ENCODE measurements around the gene RNPEPL1.
"Not testable (repeated sequence)": the region's sequence is repeated elsewhere in the genome, so short reads cannot be mapped to it uniquely, and the experiment has no call there.

The RNPEPL1 gene

GRCh38 chr2:240567872-240568677, at the start of gene RNPEPL1:
Gene RNPEPL1, plus strand, starts transcription at chr2:240568484. Its CDS starts 103 bp downstream, at chr2:240568587.
- Histone ChIP-seq H3K36me3 (ENCODE audit: control insufficient read depth in 5 of 5, insufficient read depth in 5 of 5, low read length in 5 of 5) (peaks cover 0 to 17% (median 10%) of the 10 kb centered on the region in 5 donors), H3K27me3 (ENCODE audit: control insufficient read depth in 5 of 5, insufficient read depth in 4 of 5, low read length in 5 of 5) (no peaks in the 10 kb centered on the region), H3K9me3 (ENCODE audit: control insufficient read depth in 5 of 5, low read length in 5 of 5) (no peaks in the 10 kb centered on the region), H3K27ac (ENCODE audit: low read depth, low read length) (peak within 1 kb of the TSS; percentile 76), H3K9ac (ENCODE audit: low read length in 5 of 5) (peak within 1 kb of the TSS; percentile 63 to 85 (median 77)), H3K4me1 (ENCODE audit: control insufficient read depth in 5 of 5, insufficient read depth in 5 of 5, low read length in 5 of 5) (peaks cover 8 to 59% (median 57%) of the 10 kb centered on the region in 5 donors), H3K4me3 (ENCODE audit: low read depth in 1 of 5, low read length in 5 of 5) (peak within 1 kb of the TSS; percentile 77 to 81 (median 80))

GRCh38 chr2:240518981-240519380, 49.3 kb upstream of the RNPEPL1 start:
- no peak overlapping the region for H3K27ac ChIP-seq (ENCODE audit: low read depth, low read length)
- peaks cover 6 to 12% (median 8%) of the 10 kb centered on the region in 5 donors for H3K27me3 ChIP-seq (ENCODE audit: control insufficient read depth in 5 of 5, insufficient read depth in 4 of 5, low read length in 5 of 5)
- peaks cover 0 to 18% (median 15%) of the 10 kb centered on the region in 5 donors for H3K36me3 ChIP-seq (ENCODE audit: control insufficient read depth in 5 of 5, insufficient read depth in 5 of 5, low read length in 5 of 5)
- H3K9me3 ChIP-seq (ENCODE audit: control insufficient read depth in 5 of 5, low read length in 5 of 5) = no peaks in the 10 kb centered on the region
- H3K9ac ChIP-seq (ENCODE audit: low read length in 5 of 5) = peak overlapping the region in 1 of 5 donors; percentile 30
- no peak overlapping the region for H3K4me3 ChIP-seq (ENCODE audit: low read depth in 1 of 5, low read length in 5 of 5)
- peaks cover 0 to 17% (median 17%) of the 10 kb centered on the region in 5 donors for H3K4me1 ChIP-seq (ENCODE audit: control insufficient read depth in 5 of 5, insufficient read depth in 5 of 5, low read length in 5 of 5)

- Histone ChIP-seq H3K27me3 (ENCODE audit: control insufficient read depth in 5 of 5, insufficient read depth in 4 of 5, low read length in 5 of 5) (peaks cover 6 to 12% (median 8%) of the 10 kb centered on the region in 5 donors), H3K27ac (ENCODE audit: low read depth, low read length) (no peak overlapping the region), H3K9ac (ENCODE audit: low read length in 5 of 5) (peak overlapping the region in 2 of 5 donors; percentile 7 to 30), H3K4me1 (ENCODE audit: control insufficient read depth in 5 of 5, insufficient read depth in 5 of 5, low read length in 5 of 5) (peaks cover 0 to 16% (median 14%) of the 10 kb centered on the region in 5 donors), H3K4me3 (ENCODE audit: low read depth in 1 of 5, low read length in 5 of 5) (peak overlapping the region in 2 of 5 donors; percentile 34 to 46), H3K9me3 (ENCODE audit: control insufficient read depth in 5 of 5, low read length in 5 of 5) (no peaks in the 10 kb centered on the region), H3K36me3 (ENCODE audit: control insufficient read depth in 5 of 5, insufficient read depth in 5 of 5, low read length in 5 of 5) (peaks cover 0 to 20% (median 18%) of the 10 kb centered on the region in 5 donors)
Observed at GRCh38 chr2:240519396-240520129, 48.7 kb upstream of the RNPEPL1 start.

- no peak overlapping the region for H3K9ac ChIP-seq (ENCODE audit: low read length in 5 of 5)
- peaks cover 0 to 16% (median 14%) of the 10 kb centered on the region in 5 donors for H3K4me1 ChIP-seq (ENCODE audit: control insufficient read depth in 5 of 5, insufficient read depth in 5 of 5, low read length in 5 of 5)
- H3K27me3 ChIP-seq (ENCODE audit: control insufficient read depth in 5 of 5, insufficient read depth in 4 of 5, low read length in 5 of 5) = peaks cover 6 to 12% (median 8%) of the 10 kb centered on the region in 5 donors
- H3K27ac ChIP-seq (ENCODE audit: low read depth, low read length) = no peak overlapping the region
- H3K4me3 ChIP-seq (ENCODE audit: low read depth in 1 of 5, low read length in 5 of 5) = no peak overlapping the region
- H3K9me3 ChIP-seq (ENCODE audit: control insufficient read depth in 5 of 5, low read length in 5 of 5) = peaks cover 0 to 6% (median 4%) of the 10 kb centered on the region in 5 donors
- H3K36me3 ChIP-seq (ENCODE audit: control insufficient read depth in 5 of 5, insufficient read depth in 5 of 5, low read length in 5 of 5) = peaks cover 0 to 26% (median 22%) of the 10 kb centered on the region in 5 donors
Observed at GRCh38 chr2:240520130-240520973, 47.9 kb upstream of the RNPEPL1 start.

- peaks cover 0 to 6% (median 4%) of the 10 kb centered on the region in 5 donors for H3K9me3 ChIP-seq (ENCODE audit: control insufficient read depth in 5 of 5, low read length in 5 of 5)
Observed at GRCh38 chr2:240520974-240521350, 47.3 kb upstream of the RNPEPL1 start.

GRCh38 chr2:240521885-240522284, 46.4 kb upstream of the RNPEPL1 start:
- H3K9me3 ChIP-seq (ENCODE audit: control insufficient read depth in 5 of 5, low read length in 5 of 5); H3K9ac ChIP-seq (ENCODE audit: low read length in 5 of 5); H3K27ac ChIP-seq (ENCODE audit: low read depth, low read length); H3K4me3 ChIP-seq (ENCODE audit: low read depth in 1 of 5, low read length in 5 of 5): not testable (repeated sequence)
- Histone ChIP-seq H3K36me3 (ENCODE audit: control insufficient read depth in 5 of 5, insufficient read depth in 5 of 5, low read length in 5 of 5) (peaks cover 0 to 36% (median 29%) of the 10 kb centered on the region in 5 donors), H3K27me3 (ENCODE audit: control insufficient read depth in 5 of 5, insufficient read depth in 4 of 5, low read length in 5 of 5) (peaks cover 6 to 12% (median 8%) of the 10 kb centered on the region in 5 donors), H3K4me1 (ENCODE audit: control insufficient read depth in 5 of 5, insufficient read depth in 5 of 5, low read length in 5 of 5) (peaks cover 0 to 16% (median 14%) of the 10 kb centered on the region in 5 donors)

More at GRCh38 chr2:240520974-240521350, 47.3 kb upstream of the RNPEPL1 start:
- H3K27me3 ChIP-seq (ENCODE audit: control insufficient read depth in 5 of 5, insufficient read depth in 4 of 5, low read length in 5 of 5) = peaks cover 6 to 12% (median 8%) of the 10 kb centered on the region in 5 donors
- H3K9ac ChIP-seq (ENCODE audit: low read length in 5 of 5) = no peak overlapping the region
- no peak overlapping the region for H3K27ac ChIP-seq (ENCODE audit: low read depth, low read length)
- H3K36me3 ChIP-seq (ENCODE audit: control insufficient read depth in 5 of 5, insufficient read depth in 5 of 5, low read length in 5 of 5) = peaks cover 0 to 31% (median 28%) of the 10 kb centered on the region in 5 donors
- H3K4me3 ChIP-seq (ENCODE audit: low read depth in 1 of 5, low read length in 5 of 5) = no peak overlapping the region
- H3K4me1 ChIP-seq (ENCODE audit: control insufficient read depth in 5 of 5, insufficient read depth in 5 of 5, low read length in 5 of 5) = peaks cover 0 to 16% (median 14%) of the 10 kb centered on the region in 5 donors

- H3K27me3 ChIP-seq (ENCODE audit: control insufficient read depth in 5 of 5, insufficient read depth in 4 of 5, low read length in 5 of 5) = peaks cover 6 to 12% (median 8%) of the 10 kb centered on the region in 5 donors
- H3K9ac ChIP-seq (ENCODE audit: low read length in 5 of 5) = no peak overlapping the region
- H3K36me3 ChIP-seq (ENCODE audit: control insufficient read depth in 5 of 5, insufficient read depth in 5 of 5, low read length in 5 of 5) = peaks cover 0 to 36% (median 29%) of the 10 kb centered on the region in 5 donors
- peaks cover 0 to 16% (median 14%) of the 10 kb centered on the region in 5 donors for H3K4me1 ChIP-seq (ENCODE audit: control insufficient read depth in 5 of 5, insufficient read depth in 5 of 5, low read length in 5 of 5)
- no peak overlapping the region for H3K27ac ChIP-seq (ENCODE audit: low read depth, low read length)
- H3K4me3 ChIP-seq (ENCODE audit: low read depth in 1 of 5, low read length in 5 of 5) = no peak overlapping the region
- H3K9me3 ChIP-seq (ENCODE audit: control insufficient read depth in 5 of 5, low read length in 5 of 5) = peaks cover 0 to 6% (median 4%) of the 10 kb centered on the region in 5 donors
Observed at GRCh38 chr2:240522406-240522805, 45.9 kb upstream of the RNPEPL1 start.

- Histone ChIP-seq H3K9ac (ENCODE audit: low read length in 5 of 5) (no peak overlapping the region), H3K27ac (ENCODE audit: low read depth, low read length) (no peak overlapping the region), H3K27me3 (ENCODE audit: control insufficient read depth in 5 of 5, insufficient read depth in 4 of 5, low read length in 5 of 5) (peaks cover 6 to 12% (median 8%) of the 10 kb centered on the region in 5 donors), H3K9me3 (ENCODE audit: control insufficient read depth in 5 of 5, low read length in 5 of 5) (peaks cover 0 to 6% (median 4%) of the 10 kb centered on the region in 5 donors), H3K4me1 (ENCODE audit: control insufficient read depth in 5 of 5, insufficient read depth in 5 of 5, low read length in 5 of 5) (peaks cover 0 to 16% (median 14%) of the 10 kb centered on the region in 5 donors), H3K36me3 (ENCODE audit: control insufficient read depth in 5 of 5, insufficient read depth in 5 of 5, low read length in 5 of 5) (peaks cover 0 to 42% (median 30%) of the 10 kb centered on the region in 5 donors), H3K4me3 (ENCODE audit: low read depth in 1 of 5, low read length in 5 of 5) (no peak overlapping the region)
Observed at GRCh38 chr2:240523451-240524281, 44.6 kb upstream of the RNPEPL1 start.
